MM.1S (cell line): Measurements from ENCODE around the gene CLIP4.

Experiments
- EZH2 ChIP-seq: fragments of 300-600 bp; sonication (generic); optimal IDR thresholded peaks from 2 replicates; pipeline ENCODE3; 2017; ENCODE audit warnings: low read depth, mild to moderate bottlenecking, antibody characterized with exemption, low read length, mixed read lengths
- EZH2phosphoT487 ChIP-seq: fragments of 300-600 bp; sonication (generic); IDR thresholded peaks from 2 replicates; pipeline ENCODE4 v1.6.1; 2018; ENCODE audit warnings: antibody characterized with exemption, low read length
- TF ChIP-seq, protein P1 (sequence below): fragments of 300-600 bp; sonication (generic); IDR thresholded peaks from 2 replicates; pipeline ENCODE4 v1.5.1; 2016; ENCODE audit warnings: antibody characterized with exemption, low read length, mixed read lengths

- TF ChIP-seq, protein P1, sequence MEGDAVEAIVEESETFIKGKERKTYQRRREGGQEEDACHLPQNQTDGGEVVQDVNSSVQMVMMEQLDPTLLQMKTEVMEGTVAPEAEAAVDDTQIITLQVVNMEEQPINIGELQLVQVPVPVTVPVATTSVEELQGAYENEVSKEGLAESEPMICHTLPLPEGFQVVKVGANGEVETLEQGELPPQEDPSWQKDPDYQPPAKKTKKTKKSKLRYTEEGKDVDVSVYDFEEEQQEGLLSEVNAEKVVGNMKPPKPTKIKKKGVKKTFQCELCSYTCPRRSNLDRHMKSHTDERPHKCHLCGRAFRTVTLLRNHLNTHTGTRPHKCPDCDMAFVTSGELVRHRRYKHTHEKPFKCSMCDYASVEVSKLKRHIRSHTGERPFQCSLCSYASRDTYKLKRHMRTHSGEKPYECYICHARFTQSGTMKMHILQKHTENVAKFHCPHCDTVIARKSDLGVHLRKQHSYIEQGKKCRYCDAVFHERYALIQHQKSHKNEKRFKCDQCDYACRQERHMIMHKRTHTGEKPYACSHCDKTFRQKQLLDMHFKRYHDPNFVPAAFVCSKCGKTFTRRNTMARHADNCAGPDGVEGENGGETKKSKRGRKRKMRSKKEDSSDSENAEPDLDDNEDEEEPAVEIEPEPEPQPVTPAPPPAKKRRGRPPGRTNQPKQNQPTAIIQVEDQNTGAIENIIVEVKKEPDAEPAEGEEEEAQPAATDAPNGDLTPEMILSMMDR = no peak
- TF ChIP-seq EZH2 (no peak), EZH2phosphoT487 (no peak)
Observed at GRCh38 chr2:29072251-29072650, 43.0 kb upstream of the CLIP4 start.
